Ecto neural progenitor cell (in vitro differentiated cells): ENCODE data around the gene ZC3H18.
A peak's percentile ranks its signal among the peaks of the same experiment; 100 is the strongest.

Experiments
- DNase-seq: peaks from one replicate; pipeline ENCODE4 v3.0.0-alpha.2; 2018; ENCODE audit warnings: low spot score

The ZC3H18 gene

DNA sequence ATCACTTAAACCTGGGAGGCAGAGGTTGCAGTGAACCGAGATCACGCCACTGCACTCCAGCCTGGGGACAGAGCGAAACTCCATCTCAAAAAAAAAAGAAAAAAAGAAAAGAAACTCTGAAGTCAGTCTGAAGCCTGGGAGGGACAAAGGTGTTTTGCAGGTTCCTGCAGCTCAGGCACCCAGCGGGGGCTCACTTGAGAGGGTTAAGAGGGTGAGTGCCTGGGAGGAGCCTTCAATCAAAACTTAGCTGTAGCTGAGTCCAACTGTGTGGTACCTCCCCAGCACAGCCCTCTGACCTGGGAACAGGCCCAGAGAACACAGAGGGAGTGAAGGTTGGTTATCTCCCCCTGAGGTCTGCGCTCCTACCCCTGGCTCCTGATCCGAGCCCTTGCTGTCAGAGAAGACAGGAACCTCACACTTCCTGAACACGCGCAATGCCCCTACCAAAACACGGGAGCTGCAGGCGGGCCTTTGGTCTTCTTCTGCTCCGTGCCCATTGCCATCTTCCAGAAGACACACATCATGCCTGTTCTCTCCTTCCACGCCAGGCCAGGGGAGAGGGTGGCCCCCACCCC, 20.4 kb upstream of the ZC3H18 start:
- no peak for DNase-seq

DNA sequence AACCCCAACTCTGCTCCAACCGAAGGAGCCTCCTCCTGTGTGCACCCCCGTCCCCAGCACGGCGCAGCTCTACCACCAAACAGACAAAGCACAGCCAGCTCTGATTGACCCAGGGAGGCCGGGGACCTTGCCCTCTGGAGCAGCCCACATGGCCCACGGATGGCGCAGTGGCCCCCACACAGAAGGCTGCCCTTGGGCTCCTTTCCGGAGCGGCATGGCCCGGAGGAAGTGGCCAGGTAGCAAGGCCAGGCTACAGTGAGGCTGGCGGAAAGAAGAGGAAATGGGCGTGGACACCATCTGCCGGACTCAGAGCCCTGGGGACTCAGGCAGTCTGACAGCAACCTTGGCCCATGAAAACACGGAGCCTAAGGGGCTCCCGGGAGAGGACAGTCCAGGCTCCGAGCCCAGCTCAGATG, 19.9 kb upstream of the ZC3H18 start:
- DNase-seq = peak; percentile 45

GRCh38 chr16:88552166-88552565, 18.0 kb upstream of the ZC3H18 start:
- no peak for DNase-seq

GRCh38 chr16:88552815-88553214, 17.4 kb upstream of the ZC3H18 start:
- no peak for DNase-seq

DNA sequence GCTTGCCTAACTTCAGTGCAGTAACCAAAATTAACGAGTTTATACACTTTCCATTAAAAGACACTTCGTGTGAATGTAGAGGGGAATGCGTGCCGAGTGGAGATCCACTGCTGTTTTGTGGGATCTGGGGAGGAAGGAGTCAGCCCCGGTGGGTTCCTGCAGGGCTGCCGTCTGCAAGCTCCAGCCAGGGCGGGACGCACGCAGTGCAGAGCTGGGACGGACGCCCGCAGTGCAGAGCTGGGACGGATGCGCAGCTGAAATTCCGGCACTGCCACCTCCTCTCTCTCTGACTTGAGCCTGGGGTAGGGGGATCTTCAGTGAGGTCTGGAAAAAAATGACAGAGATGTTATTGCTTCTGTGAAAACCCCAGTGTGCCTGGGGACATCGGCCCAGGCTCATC, 16.5 kb upstream of the ZC3H18 start:
- DNase-seq = no peak

DNA sequence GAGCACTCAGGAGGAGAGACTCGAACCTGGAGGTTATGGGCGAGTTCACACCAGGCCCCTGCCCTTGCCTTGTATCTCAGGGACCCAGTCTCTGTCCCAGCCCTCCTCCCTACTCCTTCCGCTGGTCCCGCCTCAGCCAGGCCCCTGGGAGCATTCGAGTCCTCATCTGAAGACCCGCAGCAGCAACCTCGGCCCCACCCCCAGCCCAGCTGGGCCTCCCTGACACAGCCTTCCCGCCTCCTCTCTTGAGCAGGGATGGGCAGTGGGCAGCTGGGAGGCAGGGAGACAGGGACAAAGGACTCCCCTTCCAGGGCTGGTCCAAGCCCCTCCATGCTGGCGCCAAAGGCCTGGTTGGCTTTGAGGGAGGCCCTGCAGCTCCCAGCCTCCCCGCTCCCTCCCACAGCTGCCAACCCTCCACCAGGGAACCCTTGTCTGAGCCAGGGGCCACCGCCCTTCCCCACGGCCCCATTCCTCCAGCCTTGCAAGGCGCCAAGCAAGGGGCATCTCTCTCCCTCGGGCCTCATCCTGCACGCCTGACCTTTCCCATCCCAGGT, 15.4 kb upstream of the ZC3H18 start:
- DNase-seq = no peak

DNA sequence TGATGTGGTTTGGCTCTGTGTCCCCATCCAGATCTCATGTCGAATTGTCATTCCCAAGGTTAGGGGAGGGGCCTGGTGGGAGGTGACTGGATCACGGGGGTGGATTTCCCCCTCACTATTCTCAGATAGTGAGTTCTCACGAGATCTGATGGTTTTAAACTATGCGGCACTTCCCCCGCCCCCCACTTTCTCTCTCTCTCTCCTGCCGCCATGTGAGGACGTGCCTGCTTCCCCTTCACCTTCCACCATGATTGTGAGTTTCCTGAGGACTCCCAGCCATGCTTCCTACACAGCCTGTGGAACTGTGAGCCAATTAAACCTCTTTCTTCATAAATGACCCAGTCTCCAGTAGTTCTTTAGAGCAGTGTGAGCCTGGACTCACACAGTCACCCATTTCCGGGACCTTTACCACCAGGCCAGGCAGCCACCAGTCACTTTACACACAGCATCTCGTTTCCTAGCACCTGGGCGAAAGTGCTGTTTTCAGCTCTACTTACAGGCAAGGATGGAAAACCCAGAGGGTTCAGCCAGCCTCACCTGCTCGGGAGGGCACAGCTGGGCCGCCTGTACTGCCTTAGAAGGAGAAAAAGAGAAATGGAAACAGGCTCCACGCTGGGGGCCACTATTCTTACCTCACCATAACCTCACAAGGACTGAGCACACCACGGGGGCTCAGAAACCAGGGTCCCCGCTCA, 13.8 kb upstream of the ZC3H18 start:
- no peak for DNase-seq

DNA sequence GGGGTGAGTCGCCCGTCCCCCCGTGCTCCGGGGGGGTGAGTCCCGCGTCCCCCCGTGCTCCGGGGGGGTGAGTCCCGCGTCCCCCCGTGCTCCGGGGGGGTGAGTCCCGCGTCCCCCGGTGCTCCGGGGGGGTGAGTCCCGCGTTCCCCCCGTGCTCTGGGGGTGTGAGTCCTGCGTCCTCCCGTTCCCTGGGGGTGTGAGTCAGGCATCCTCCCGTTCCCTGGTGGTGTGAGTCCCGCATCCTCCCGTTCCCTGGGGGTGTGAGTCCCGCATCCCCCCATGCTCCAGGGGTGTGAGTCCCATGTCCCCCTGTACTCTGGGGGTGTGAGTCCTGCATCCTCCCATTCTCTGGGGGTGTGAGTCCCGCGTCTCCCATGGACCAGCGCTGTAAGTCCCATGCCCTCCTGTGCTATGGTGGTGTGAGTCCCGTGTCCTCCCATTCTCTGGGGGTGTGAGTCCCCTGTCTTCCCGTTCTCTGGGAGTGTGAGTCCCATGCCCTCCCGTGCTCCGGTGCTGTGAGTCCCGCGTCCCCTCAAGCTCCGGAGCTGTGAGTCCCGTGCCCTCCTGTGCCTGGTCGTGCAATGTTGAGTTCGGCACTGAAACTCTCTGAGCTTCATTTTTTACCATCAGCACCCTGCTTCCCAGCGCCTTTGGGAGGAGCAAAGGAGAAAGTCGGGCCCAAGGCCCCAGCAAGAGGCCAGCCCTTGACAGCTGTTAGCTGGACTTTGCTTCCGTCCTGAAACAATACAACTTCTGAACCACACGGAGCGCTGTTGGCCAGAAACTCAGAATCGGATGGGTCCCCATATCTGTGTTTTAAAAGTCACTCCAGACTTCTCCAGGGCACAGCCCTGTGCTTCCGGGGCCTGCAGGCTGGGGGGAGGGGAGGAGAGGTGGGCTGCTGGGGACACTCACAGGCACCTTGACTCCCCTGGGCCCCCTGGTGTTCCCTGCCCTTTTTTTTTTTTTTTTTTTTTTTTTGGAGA, 11.5 kb upstream of the ZC3H18 start:
- DNase-seq = no peak

DNA sequence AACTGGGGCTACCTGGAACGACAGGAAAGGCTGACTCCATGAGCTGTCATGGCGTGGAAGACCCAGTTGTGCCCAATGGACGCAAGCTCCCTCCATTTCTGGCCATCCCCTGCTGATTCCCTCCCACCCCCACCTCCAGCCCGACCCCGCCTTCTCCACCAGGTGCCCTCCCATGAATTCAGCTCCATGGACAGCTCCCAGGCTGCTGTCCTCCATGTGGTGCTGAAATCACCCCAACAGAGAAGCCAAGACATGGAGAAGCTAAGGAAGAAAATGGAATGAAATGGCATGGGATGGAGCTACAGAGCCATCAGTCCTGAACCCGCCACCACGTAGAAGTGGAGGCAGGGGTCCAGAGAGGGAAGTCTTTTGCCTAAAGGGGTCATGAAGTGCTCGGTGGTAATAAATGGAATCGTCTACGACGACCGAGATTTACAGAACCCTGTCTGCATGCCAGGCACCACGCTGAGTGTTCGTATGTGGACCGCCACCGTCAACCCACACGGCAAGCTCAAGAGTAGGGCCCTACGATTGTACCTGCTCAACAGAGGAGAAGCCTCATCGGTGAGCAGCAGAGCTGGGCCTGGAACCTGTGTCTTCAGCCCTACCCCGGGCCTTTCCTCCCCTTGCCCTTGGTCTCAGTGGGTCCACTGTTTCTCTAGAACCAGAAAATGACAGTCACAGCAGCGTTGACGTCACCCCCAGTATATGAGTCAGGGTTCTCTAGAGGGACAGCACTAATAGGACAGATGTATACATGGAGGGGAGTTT, 9.3 kb upstream of the ZC3H18 start:
- peak; percentile 63 for DNase-seq

GRCh38 chr16:88561485-88562359, 8.5 kb upstream of the ZC3H18 start:
- DNase-seq = peak; percentile 70

DNA sequence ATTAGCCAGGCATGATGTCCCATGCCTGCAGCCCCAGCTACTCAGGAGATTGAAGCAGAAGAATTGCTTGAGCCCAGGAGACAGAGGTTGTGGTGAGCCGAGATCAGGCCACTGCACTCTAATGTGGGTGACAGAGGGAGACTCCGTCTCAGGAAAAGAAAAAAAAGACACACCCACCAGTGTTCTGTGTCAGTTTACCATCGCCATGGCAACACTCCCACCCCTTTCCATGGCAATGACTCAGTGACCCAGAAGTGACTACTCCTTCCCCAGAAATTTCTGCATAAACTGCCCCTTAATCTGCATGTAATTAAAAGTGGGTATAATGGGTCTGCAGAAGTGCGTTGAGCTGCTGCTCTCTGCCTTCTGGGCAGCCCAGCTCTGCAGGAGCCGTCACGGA, 4.0 kb upstream of the ZC3H18 start:
- DNase-seq = no peak

DNA sequence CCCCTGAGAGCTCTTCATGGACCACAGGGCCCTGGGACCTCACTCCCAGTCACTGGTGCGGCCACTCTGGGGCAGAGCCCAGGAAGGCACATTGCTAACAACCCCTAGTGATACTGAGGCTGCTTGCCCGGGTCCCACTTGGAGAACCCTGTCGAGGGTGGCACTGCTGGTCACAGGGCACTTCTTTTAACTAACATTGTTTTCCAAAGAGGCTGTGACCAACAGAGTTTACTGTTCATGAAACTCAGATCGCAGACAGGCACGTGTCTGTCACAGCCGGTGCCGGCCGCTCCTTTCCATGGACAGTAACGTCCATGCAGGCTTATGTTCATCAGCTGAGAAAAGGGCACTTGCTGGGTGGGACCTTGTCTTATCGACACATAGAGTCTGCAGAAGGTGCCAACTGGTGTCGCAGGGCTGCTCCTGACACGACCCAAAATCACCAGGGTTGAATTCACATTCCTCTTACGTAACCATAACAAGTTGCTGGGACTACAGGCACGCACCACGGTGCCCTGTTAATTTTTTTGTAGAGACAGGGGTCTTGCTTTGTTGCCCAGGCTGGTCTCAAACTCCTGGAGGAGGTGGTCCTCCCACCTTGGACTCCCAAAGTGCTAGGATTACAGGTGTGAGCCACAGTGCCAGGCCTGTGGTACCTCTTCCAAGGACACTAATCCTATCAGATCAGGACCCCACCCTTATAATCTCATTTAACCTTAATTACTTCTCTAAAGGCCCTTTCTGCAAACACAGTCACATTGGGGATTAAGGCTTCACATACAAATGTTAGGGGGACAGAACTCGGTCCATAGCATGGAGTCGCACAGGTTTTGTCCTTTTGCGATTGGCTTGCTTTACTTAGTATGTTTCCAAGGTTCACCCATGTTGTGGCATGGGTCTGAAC, 1.2 kb upstream of the ZC3H18 start:
- no peak for DNase-seq

DNA sequence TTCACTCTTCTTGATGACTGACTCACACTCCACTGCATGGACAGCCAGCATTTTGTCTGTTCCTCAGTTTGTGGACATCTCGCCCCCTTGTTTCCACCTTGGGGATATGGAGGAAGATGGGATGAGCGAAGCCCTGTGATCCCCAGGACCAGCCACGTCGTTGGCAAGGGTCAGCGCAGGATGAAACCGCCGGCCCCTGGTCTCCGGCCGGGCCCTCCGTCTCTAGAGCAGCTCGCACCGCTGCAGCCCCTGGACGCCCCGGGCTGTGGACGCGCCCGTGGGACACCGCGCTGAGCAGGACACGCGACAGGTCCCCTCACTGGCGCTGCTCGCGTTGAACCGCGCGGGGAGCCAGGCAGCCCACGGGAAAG, 604 bp upstream of the ZC3H18 start:
- DNase-seq = peak; percentile 63

DNA sequence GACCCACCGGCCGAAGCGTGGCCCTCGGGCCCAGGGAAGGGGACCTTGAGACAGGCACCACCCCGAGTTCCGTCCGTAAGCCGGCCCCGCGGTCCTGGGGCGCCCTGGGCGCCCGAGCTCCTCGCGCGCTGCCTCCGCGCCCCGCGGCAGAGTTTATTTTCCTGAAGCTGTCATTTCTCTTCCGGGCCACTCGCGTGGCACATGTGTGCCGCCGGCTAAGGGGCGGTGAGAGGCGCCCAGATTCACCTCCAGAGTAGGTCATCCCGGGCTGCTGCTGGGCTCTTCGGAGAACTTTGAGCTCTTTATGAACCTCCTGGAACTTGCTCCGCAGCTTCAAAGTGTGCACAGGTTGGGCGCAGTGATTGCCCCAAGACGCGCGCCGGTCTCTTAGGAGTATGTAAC, 489 bp downstream of the ZC3H18 start:
- peak; percentile 62 for DNase-seq

- no peak for DNase-seq
Observed at GRCh38 chr16:88575251-88575650, 5.0 kb downstream of the ZC3H18 start.

- DNase-seq = no peak
Observed at GRCh38 chr16:88576307-88576706, 6.1 kb downstream of the ZC3H18 start.

DNA sequence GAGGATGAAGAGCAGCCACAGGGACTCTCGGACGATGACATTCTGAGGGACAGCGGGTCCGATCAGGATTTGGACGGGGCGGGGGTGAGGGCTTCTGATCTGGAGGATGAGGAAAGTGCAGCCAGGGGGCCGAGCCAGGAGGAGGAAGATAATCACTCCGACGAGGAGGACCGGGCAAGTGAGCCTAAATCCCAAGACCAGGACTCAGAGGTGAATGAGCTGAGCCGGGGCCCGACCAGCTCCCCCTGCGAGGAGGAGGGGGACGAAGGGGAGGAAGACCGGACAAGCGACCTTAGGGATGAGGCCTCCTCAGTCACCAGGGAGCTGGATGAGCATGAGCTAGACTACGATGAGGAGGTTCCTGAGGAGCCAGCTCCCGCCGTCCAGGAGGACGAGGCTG, 7.0 kb downstream of the ZC3H18 start:
- no peak for DNase-seq

GRCh38 chr16:88578446-88579313, 8.5 kb downstream of the ZC3H18 start:
- no peak for DNase-seq

- DNase-seq = no peak
Observed at GRCh38 chr16:88580371-88580770, 10.2 kb downstream of the ZC3H18 start.
